Gastrocnemius medialis (tissue), 4 donors: ENCODE data around the gene ARHGEF17.

ENCODE experiments used
- CTCF ChIP-seq, 5 experiments: fragments of 450-650 bp in 3 of 5; fragments of 200-600 bp in 2 of 5; sonication (generic) in 2 of 5; IDR thresholded peaks in 4 of 5; conservative IDR thresholded peaks in 1 of 5; 1 replicate in 4 of 5; 2 replicates in 1 of 5; pipeline ENCODE4 v1.5.1; 2016 to 2019; ENCODE audit warnings: antibody characterized with exemption in 5 of 5, mild to moderate bottlenecking in 3 of 5, moderate library complexity in 3 of 5
- POLR2A ChIP-seq, 2 donors: fragments of 450-650 bp; IDR thresholded peaks; one replicate each; pipeline ENCODE4 v1.6.1; 2017; ENCODE audit warnings: antibody characterized with exemption in 2 of 2, mild to moderate bottlenecking in 2 of 2, moderate library complexity in 2 of 2

GRCh38 chr11:73325036-73325981 is 17.2 kb downstream of the ARHGEF17 start:
- no peak for TF ChIP-seq CTCF (IDR thresholded peaks at IDR 0.05 in 4 of 5, conservative IDR thresholded peaks at IDR 0.05 in 1 of 5)
- TF ChIP-seq POLR2A (IDR thresholded peaks at IDR 0.05): no peak
